OCI-LY3 (cell line): ENCODE results near the gene FCN1.

Experiments
- H2AFZ ChIP-seq: fragments of 200-600, 300-600 bp; shearing (Covaris generic); 2 replicates; pipeline ENCODE4 v1.6.0; 2014; ENCODE audit warnings: antibody characterized with exemption, low read depth, low read length
- H3K27ac ChIP-seq: fragments of 200-600, 300-600 bp; sonication (generic); 2 replicates; pipeline ENCODE4 v1.5.1; 2014; ENCODE audit warnings: mild to moderate bottlenecking, low read length, moderate library complexity, mixed read lengths
- H3K27me3 ChIP-seq: fragments of 200-600, 300-600 bp; sonication (generic); 2 replicates; pipeline ENCODE4 v1.6.1; 2014; ENCODE audit warnings: low read depth, low read length, mixed read lengths
- H3K36me3 ChIP-seq: fragments of 200-600, 300-600 bp; sonication (generic); replicated peaks from 2 replicates; pipeline ENCODE3; 2014; ENCODE audit warnings: low read depth, low read length, mixed read lengths
- H3K4me1 ChIP-seq: fragments of 300-600, 200-600 bp; sonication (generic); 2 replicates; pipeline ENCODE4 v1.6.1; 2014; ENCODE audit warnings: low read length, mixed read lengths
- H3K4me2 ChIP-seq: fragments of 200-600, 300-600 bp; sonication (generic); 2 replicates; pipeline ENCODE4 v1.6.1; 2014; ENCODE audit warnings: low read length, mixed read lengths
- H3K4me3 ChIP-seq: fragments of 300-600, 200-600 bp; sonication (generic); 2 replicates; pipeline ENCODE4 v1.5.1; 2014; ENCODE audit warnings: antibody characterized with exemption, mild to moderate bottlenecking, low read length, moderate library complexity
- H3K79me2 ChIP-seq: fragments of 300-600, 200-600 bp; shearing (Covaris generic); 2 replicates; pipeline ENCODE4 v1.6.1; 2014; ENCODE audit warnings: mild to moderate bottlenecking, low read length, mixed read lengths
- H3K9ac ChIP-seq: fragments of 300-600, 200-600 bp; shearing (Covaris generic); 2 replicates; pipeline ENCODE4 v1.6.0; 2014; ENCODE audit warnings: mild to moderate bottlenecking, low read length, moderate library complexity
- H3K9me3 ChIP-seq: fragments of 200-600, 300-600 bp; shearing (Covaris generic); 2 replicates; pipeline ENCODE4 v1.6.1; 2014; ENCODE audit warnings: low read length, mixed read lengths; ENCODE audit not compliant: insufficient read depth
- H4K20me1 ChIP-seq: fragments of 200-600, 300-600 bp; sonication (generic); 2 replicates; pipeline ENCODE4 v1.6.1; 2016; ENCODE audit warnings: low read length, mixed read lengths; ENCODE audit not compliant: insufficient read depth
- EZH2phosphoT487 ChIP-seq: fragments of 200-600 bp; shearing (Covaris generic); IDR thresholded peaks from 2 replicates; pipeline ENCODE4 v1.6.1; 2018; ENCODE audit warnings: antibody characterized with exemption, mixed run types, low read depth
- TF ChIP-seq, protein P1 (sequence below): fragments of 200-600, 300-600 bp; sonication (generic); IDR thresholded peaks from 2 replicates; pipeline ENCODE4 v1.5.1; 2014; ENCODE audit warnings: antibody characterized with exemption, low read length, low read depth

Gene FCN1

GRCh38 chr9:134918646-134919045, 934 bp upstream of the FCN1 start:
- H3K4me2 ChIP-seq: no peak overlapping the region
- H3K36me3 ChIP-seq: no peaks in the 10 kb centered on the region
- TF ChIP-seq, protein P1, sequence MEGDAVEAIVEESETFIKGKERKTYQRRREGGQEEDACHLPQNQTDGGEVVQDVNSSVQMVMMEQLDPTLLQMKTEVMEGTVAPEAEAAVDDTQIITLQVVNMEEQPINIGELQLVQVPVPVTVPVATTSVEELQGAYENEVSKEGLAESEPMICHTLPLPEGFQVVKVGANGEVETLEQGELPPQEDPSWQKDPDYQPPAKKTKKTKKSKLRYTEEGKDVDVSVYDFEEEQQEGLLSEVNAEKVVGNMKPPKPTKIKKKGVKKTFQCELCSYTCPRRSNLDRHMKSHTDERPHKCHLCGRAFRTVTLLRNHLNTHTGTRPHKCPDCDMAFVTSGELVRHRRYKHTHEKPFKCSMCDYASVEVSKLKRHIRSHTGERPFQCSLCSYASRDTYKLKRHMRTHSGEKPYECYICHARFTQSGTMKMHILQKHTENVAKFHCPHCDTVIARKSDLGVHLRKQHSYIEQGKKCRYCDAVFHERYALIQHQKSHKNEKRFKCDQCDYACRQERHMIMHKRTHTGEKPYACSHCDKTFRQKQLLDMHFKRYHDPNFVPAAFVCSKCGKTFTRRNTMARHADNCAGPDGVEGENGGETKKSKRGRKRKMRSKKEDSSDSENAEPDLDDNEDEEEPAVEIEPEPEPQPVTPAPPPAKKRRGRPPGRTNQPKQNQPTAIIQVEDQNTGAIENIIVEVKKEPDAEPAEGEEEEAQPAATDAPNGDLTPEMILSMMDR: no peak
- TF ChIP-seq EZH2phosphoT487: no peak
- H3K4me1 ChIP-seq: peaks cover 13% of the 10 kb centered on the region
- H2AFZ ChIP-seq: no peak overlapping the region
- H3K27me3 ChIP-seq: no peaks in the 10 kb centered on the region
- no peaks in the 10 kb centered on the region for H3K79me2 ChIP-seq
- no peaks in the 10 kb centered on the region for H4K20me1 ChIP-seq
- H3K9me3 ChIP-seq: peaks cover 8% of the 10 kb centered on the region; the same call in 1 of the 2 replicates
- H3K9ac ChIP-seq: no peak overlapping the region
- H3K27ac ChIP-seq: no peak overlapping the region
- no peak overlapping the region for H3K4me3 ChIP-seq

GRCh38 chr9:134916161-134916665, 1.5 kb downstream of the FCN1 start:
- H3K27ac ChIP-seq: no peak overlapping the region
- no peaks in the 10 kb centered on the region for H3K79me2 ChIP-seq
- H3K9me3 ChIP-seq: peaks cover 8% of the 10 kb centered on the region; the same call in 1 of the 2 replicates
- no peak for TF ChIP-seq EZH2phosphoT487
- TF ChIP-seq, protein P1: no peak
- no peak overlapping the region for H3K4me3 ChIP-seq
- H3K4me1 ChIP-seq: peaks cover 7% of the 10 kb centered on the region
- no peak overlapping the region for H2AFZ ChIP-seq
- H3K4me2 ChIP-seq: no peak overlapping the region
- H3K27me3 ChIP-seq: no peaks in the 10 kb centered on the region
- H3K9ac ChIP-seq: no peak overlapping the region
- H3K36me3 ChIP-seq: no peaks in the 10 kb centered on the region
- no peaks in the 10 kb centered on the region for H4K20me1 ChIP-seq

- Histone ChIP-seq H3K9me3 (peaks cover 8% of the 10 kb centered on the region; the same call in 1 of the 2 replicates), H3K27me3 (no peaks in the 10 kb centered on the region), H3K9ac (no peak overlapping the region), H4K20me1 (no peaks in the 10 kb centered on the region), H3K27ac (no peak overlapping the region), H3K4me3 (no peak overlapping the region), H3K4me1 (peaks cover 7% of the 10 kb centered on the region), H3K36me3 (no peaks in the 10 kb centered on the region), H2AFZ (no peak overlapping the region), H3K4me2 (no peak overlapping the region), H3K79me2 (no peaks in the 10 kb centered on the region)
- TF ChIP-seq, protein P1: no peak
- TF ChIP-seq EZH2phosphoT487: no peak
Measured at GRCh38 chr9:134915046-134915985, 2.4 kb downstream of the FCN1 start.

- no peak for TF ChIP-seq EZH2phosphoT487
- TF ChIP-seq, protein P1: no peak
- Histone ChIP-seq H4K20me1 (no peaks in the 10 kb centered on the region), H3K4me1 (peaks cover 6% of the 10 kb centered on the region), H3K9ac (no peak overlapping the region), H3K4me2 (no peak overlapping the region), H3K79me2 (no peaks in the 10 kb centered on the region), H3K9me3 (no peaks in the 10 kb centered on the region), H2AFZ (no peak overlapping the region), H3K27ac (no peak overlapping the region), H3K4me3 (no peak overlapping the region), H3K36me3 (no peaks in the 10 kb centered on the region), H3K27me3 (no peaks in the 10 kb centered on the region)
Measured at GRCh38 chr9:134914501-134914834, 3.2 kb downstream of the FCN1 start.
